HG03378 (cell line): ENCODE data around the gene KHDRBS1.
"Not testable (repeated sequence)": the region's sequence is repeated elsewhere in the genome, so short reads cannot be mapped to it uniquely, and the experiment has no call there.

Source experiments
- ATAC-seq: cut with Tn5 transposase; IDR thresholded peaks from one replicate; pipeline ENCODE4 v1.9.1; 2021; ENCODE audit warnings: mild to moderate bottlenecking, moderate library complexity; ENCODE audit not compliant: unreplicated experiment

The KHDRBS1 gene

GRCh38 chr1:32062867-32063230, 49.2 kb downstream of the KHDRBS1 start:
- no peak for ATAC-seq

GRCh38 chr1:32063261-32063681, 49.6 kb downstream of the KHDRBS1 start:
- no peak for ATAC-seq

GRCh38 chr1:32065613-32066488, 52.2 kb downstream of the KHDRBS1 start:
- not testable (repeated sequence) for ATAC-seq

GRCh38 chr1:32066489-32066873, 52.8 kb downstream of the KHDRBS1 start:
- no peak for ATAC-seq

- no peak for ATAC-seq
Observed at GRCh38 chr1:32068957-32069588, 55.4 kb downstream of the KHDRBS1 start.

- ATAC-seq, result no peak
Observed at GRCh38 chr1:32071758-32072621, 58.3 kb downstream of the KHDRBS1 start.

- peak; percentile 62 for ATAC-seq
Observed at GRCh38 chr1:32072622-32073298, 59.1 kb downstream of the KHDRBS1 start, which contains the start of gene TMEM39B. TMEM39B (plus strand) TSS chr1:32072939; CDS start chr1:32073048, 109 bp downstream.

GRCh38 chr1:32073299-32074229, 59.9 kb downstream of the KHDRBS1 start:
- peak; percentile 19 for ATAC-seq

GRCh38 chr1:32074841-32075240, 61.2 kb downstream of the KHDRBS1 start:
- no peak for ATAC-seq

GRCh38 chr1:32077451-32077850, 63.8 kb downstream of the KHDRBS1 start:
- ATAC-seq, result no peak

- no peak for ATAC-seq
Observed at GRCh38 chr1:32082022-32082421, 68.4 kb downstream of the KHDRBS1 start.

GRCh38 chr1:32086381-32086780, 72.7 kb downstream of the KHDRBS1 start:
- not testable (repeated sequence) for ATAC-seq

GRCh38 chr1:32091176-32091575, 77.5 kb downstream of the KHDRBS1 start:
- no peak for ATAC-seq

GRCh38 chr1:32091591-32091990, 77.9 kb downstream of the KHDRBS1 start:
- no peak for ATAC-seq
